A673 (cell line): ENCODE results near the gene UFSP2. TPM values are rescaled to one million over a fixed set of nuclear protein-coding genes. Genes with fewer than 3 reads are reported as not detected.

Experiments used
- BruUV-seq: library from RNA; stranded (reverse); fragments of 400-500 nt; replicated peaks from 2 replicates; lab custom pipeline; 2021; lab: Mats Ljungman, UMichigan
- CTCF ChIA-PET: fragments of 300-600 bp; sonication (Branson Sonifier 250); formaldehyde crosslinking; loops from one replicate; lab custom pipeline; 2022; ENCODE audit warnings: antibody characterized with exemption; lab: Charles Lee
- POLR2A ChIA-PET: fragments of 300-600 bp; sonication (Branson Sonifier 250); formaldehyde crosslinking; loops from one replicate; lab custom pipeline; 2022; ENCODE audit warnings: antibody characterized with exemption; ENCODE audit not compliant: low non-redundant PET; lab: Charles Lee
- DNase-seq: peaks from one replicate; pipeline ENCODE4 v3.0.0-alpha.2; 2015; ENCODE audit warnings: low spot score
- H3K27ac ChIP-seq: fragments of 200-600 bp; sonication (generic); 2 replicates; pipeline ENCODE4 v1.5.1; 2016; ENCODE audit warnings: mixed run types, low read depth, mild to moderate bottlenecking, mixed read lengths, antibody characterized with exemption, low read length; ENCODE audit not compliant: poor library complexity, severe bottlenecking
- H3K27me3 ChIP-seq: fragments of 200-600 bp; sonication (generic); replicated peaks from 2 replicates; pipeline ENCODE4 v1.6.1; 2017; ENCODE audit warnings: mixed run types, low read depth, mild to moderate bottlenecking, mixed read lengths, antibody characterized with exemption, low read length; ENCODE audit not compliant: insufficient read depth, poor library complexity
- H3K36me3 ChIP-seq: fragments of 200-600 bp; sonication (generic); 2 replicates; pipeline ENCODE4 v1.6.1; 2016; ENCODE audit warnings: mixed run types, mild to moderate bottlenecking, mixed read lengths, antibody characterized with exemption, low read length; ENCODE audit not compliant: insufficient read depth, poor library complexity, severe bottlenecking
- H3K4me1 ChIP-seq: fragments of 200-600 bp; sonication (generic); 2 replicates; pipeline ENCODE4 v1.6.1; 2017; ENCODE audit warnings: mixed run types, mild to moderate bottlenecking, mixed read lengths, antibody characterized with exemption, low read length; ENCODE audit not compliant: insufficient read depth, poor library complexity, severe bottlenecking
- H3K4me3 ChIP-seq: fragments of 200-600 bp; sonication (generic); 2 replicates; pipeline ENCODE4 v1.5.1; 2016; ENCODE audit warnings: low read depth, mixed run types, mild to moderate bottlenecking, mixed read lengths, low read length; ENCODE audit not compliant: poor library complexity, severe bottlenecking
- H3K9me3 ChIP-seq: fragments of 200-600 bp; sonication (generic); 2 replicates; pipeline ENCODE4 v1.6.1; 2016; ENCODE audit warnings: mixed run types, low read depth, mild to moderate bottlenecking, mixed read lengths, antibody characterized with exemption, low read length; ENCODE audit not compliant: poor library complexity, severe bottlenecking
- CTCF ChIP-seq: fragments of 300-800, 200-600 bp; sonication (generic); conservative IDR thresholded peaks from 2 replicates; pipeline ENCODE4 v1.5.1; 2017; ENCODE audit warnings: low read depth, mild to moderate bottlenecking, antibody characterized with exemption, low read length, moderate library complexity, mixed read lengths
- EZH2 ChIP-seq: fragments of 200-600 bp; sonication (generic); IDR thresholded peaks from 2 replicates; pipeline ENCODE4 v1.6.1; 2017; ENCODE audit warnings: borderline replicate concordance, low read depth, mild to moderate bottlenecking, mixed read lengths, antibody characterized with exemption, low read length; ENCODE audit not compliant: poor library complexity, severe bottlenecking
- intact Hi-C: fragments of 100-400 bp; cut with micrococcal nuclease; formaldehyde crosslinking; loops from one replicate; pipeline ENCODE4 v1.10.0; 2022; ENCODE audit not compliant: unreplicated experiment
- total RNA-seq: library from RNA; stranded (reverse); gene quantifications from 2 replicates; pipeline ENCODE4 v1.2.3, GENCODE V29; 2021

UFSP2 gene
- total RNA-seq, 1 experiment from 2014 or later: 22.3 TPM

DNA sequence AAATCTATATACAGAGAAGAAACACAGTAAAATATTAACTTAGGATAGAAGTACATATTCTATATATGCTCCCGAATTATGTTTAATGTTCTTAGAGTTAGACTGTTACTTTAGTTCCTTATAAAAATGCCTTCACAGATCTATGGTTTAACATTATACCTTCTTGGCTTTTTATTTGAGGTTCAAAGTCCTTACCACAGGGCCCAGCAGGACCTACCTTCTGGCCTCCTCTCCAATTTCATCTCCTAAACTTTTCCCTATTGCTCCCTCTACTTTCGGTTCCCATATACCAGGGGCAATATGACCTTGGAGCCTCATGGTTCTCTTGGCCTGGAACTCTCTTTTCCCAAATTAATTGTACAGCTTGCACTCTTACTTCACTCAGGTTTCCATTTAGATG is 17.3 kb downstream of the UFSP2 start:
- Histone ChIP-seq H3K4me3 (no peak overlapping the region), H3K36me3 (peaks cover 7% of the 10 kb centered on the region), H3K27me3 (no peaks in the 10 kb centered on the region), H3K9me3 (no peaks in the 10 kb centered on the region), H3K27ac (no peak overlapping the region), H3K4me1 (no peaks in the 10 kb centered on the region)
- no peak for DNase-seq
- BruUV-seq: no TSS peak
- POLR2A ChIA-PET: no interaction called here
- TF ChIP-seq EZH2 (no peak), CTCF (no peak)
- CTCF ChIA-PET: no interaction called here
- intact Hi-C loops: no loop called here

DNA sequence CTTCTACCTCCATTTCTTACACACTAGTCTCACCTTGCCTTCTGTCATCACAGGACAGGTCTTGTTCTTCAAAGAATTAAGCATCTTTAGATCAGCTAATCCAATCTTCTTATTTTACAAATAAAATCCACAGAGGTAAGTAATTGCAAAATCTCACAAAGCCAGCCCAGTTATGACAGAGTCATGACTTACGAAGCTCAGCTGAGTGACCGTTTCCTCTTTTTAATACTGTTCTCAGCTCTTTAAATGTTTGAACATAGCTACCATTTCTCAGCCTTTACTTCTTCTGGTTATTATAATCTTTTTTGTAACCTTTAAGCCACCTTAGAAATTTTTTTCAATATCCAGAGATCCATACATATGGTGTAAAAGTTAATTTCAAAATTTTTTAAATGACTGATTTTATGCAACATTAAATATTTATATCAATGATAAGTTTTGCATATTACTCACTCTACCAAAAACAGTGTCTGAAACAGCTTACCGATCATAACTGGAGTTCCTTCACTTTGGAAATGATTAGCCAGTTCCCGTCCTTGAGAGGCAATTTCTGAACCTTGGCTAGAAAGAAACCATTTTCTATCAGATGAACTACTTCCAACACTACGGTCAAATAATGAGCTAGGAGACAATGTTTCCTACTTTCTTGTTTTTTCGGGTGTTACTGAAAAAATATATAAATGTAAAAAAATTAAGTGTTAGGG is 20.3 kb downstream of the UFSP2 start:
- BruUV-seq: no TSS peak
- TF ChIP-seq CTCF (no peak), EZH2 (no peak)
- no peaks in the 10 kb centered on the region for H3K27me3 ChIP-seq

GRCh38 chr4:185404031-185404430 is 21.7 kb downstream of the UFSP2 start:
- ChIA-PET POLR2A (interaction anchor here (0.6 kb wide), 2 partner anchors 55 to 156 kb away, joined by 3 to 5 read pairs; no protein-coding TSS in a partner anchor), CTCF (no interaction called here)
- TF ChIP-seq CTCF (no peak), EZH2 (no peak)
- Histone ChIP-seq H3K9me3 (no peaks in the 10 kb centered on the region), H3K36me3 (peaks cover 13% of the 10 kb centered on the region), H3K4me1 (no peaks in the 10 kb centered on the region), H3K27ac (no peak overlapping the region), H3K27me3 (no peaks in the 10 kb centered on the region), H3K4me3 (no peak overlapping the region)
- no TSS peak for BruUV-seq
- intact Hi-C loops: no loop called here
- DNase-seq: no peak

More for the DNA sequence above, 20.3 kb downstream of the UFSP2 start:
- Histone ChIP-seq H3K36me3 (peaks cover 13% of the 10 kb centered on the region), H3K4me3 (no peak overlapping the region), H3K4me1 (no peaks in the 10 kb centered on the region), H3K27ac (no peak overlapping the region), H3K9me3 (no peaks in the 10 kb centered on the region)
- intact Hi-C loops: no loop called here
- CTCF ChIA-PET: no interaction called here
- POLR2A ChIA-PET: no interaction called here
- DNase-seq: no peak
